ENCODE results near the gene SYNGR1.

Gene SYNGR1

GRCh38 chr22:39317084-39317774, 32.6 kb upstream of the SYNGR1 start:
- Histone ChIP-seq H3K4ac (ENCODE audit: low read length) (no peak overlapping the region), H3K23ac (ENCODE audit: low read depth, low read length, poor library complexity) (no peak overlapping the region), H3K36me3 (replicated peaks in 1 of 2; ENCODE audit: control insufficient read depth in 2 of 2, insufficient read depth in 2 of 2, low read length in 2 of 2) (peaks cover 53 to 66% of the 10 kb centered on the region in 2 donors), H2BK15ac (ENCODE audit: low read length) (no peak overlapping the region), H3K79me1 (ENCODE audit: low read depth, low read length) (peaks cover 12% of the 10 kb centered on the region), H2BK12ac (ENCODE audit: low read length) (no peak overlapping the region), H3K4me3 (ENCODE audit: low read length in 2 of 2) (peak overlapping the region; percentile 16 to 74), H3K4me2 (ENCODE audit: insufficient read depth, low read length, poor library complexity, severe bottlenecking) (no peak overlapping the region), H3K9ac (ENCODE audit: low read depth, low read length, poor library complexity) (no peak overlapping the region), H2AK5ac (ENCODE audit: low read depth, low read length) (no peak overlapping the region), H3K27ac (replicated peaks; ENCODE audit: low read length) (peak overlapping the region; percentile 10), H3K9me3 (replicated peaks in 1 of 2; ENCODE audit: control insufficient read depth in 2 of 2, insufficient read depth in 1 of 2, low read depth in 1 of 2, low read length in 2 of 2) (no peaks in the 10 kb centered on the region), H2BK5ac (ENCODE audit: low read length) (no peak overlapping the region), H3K27me3 (ENCODE audit: control insufficient read depth in 3 of 3, insufficient read depth in 3 of 3, low read depth in 1 of 3, low read length in 3 of 3) (no peaks in the 10 kb centered on the region), H4K91ac (ENCODE audit: low read depth, low read length, poor library complexity) (no peak overlapping the region), H2AFZ (ENCODE audit: low read length) (no peak overlapping the region), H3K18ac (ENCODE audit: low read length) (no peak overlapping the region), H3K14ac (ENCODE audit: low read length) (no peak overlapping the region), H4K8ac (ENCODE audit: low read depth, low read length) (no peak overlapping the region), H3K4me1 (ENCODE audit: control insufficient read depth in 2 of 2, insufficient read depth in 1 of 2, low read depth in 1 of 2, low read length in 2 of 2) (peaks cover 18 to 28% of the 10 kb centered on the region in 2 donors), H2BK120ac (ENCODE audit: low read depth, low read length) (no peak overlapping the region)
- WGBS, 2 donors (ENCODE audit: extremely low coverage in 2 of 2, insufficient read length in 2 of 2, insufficient replicate concordance in 1 of 2), result no CpG with 5 or more reads among the region's 9 CpGs
- DNase-seq (ENCODE audit: low spot score), result no peak

- Histone ChIP-seq H3K14ac (ENCODE audit: low read length) (no peak overlapping the region), H3K4me1 (ENCODE audit: control insufficient read depth in 2 of 2, insufficient read depth in 1 of 2, low read depth in 1 of 2, low read length in 2 of 2) (peaks cover 18 to 28% of the 10 kb centered on the region in 2 donors), H2AK5ac (ENCODE audit: low read depth, low read length) (no peak overlapping the region), H3K18ac (ENCODE audit: low read length) (no peak overlapping the region), H3K4ac (ENCODE audit: low read length) (no peak overlapping the region), H3K27me3 (ENCODE audit: control insufficient read depth in 3 of 3, insufficient read depth in 3 of 3, low read depth in 1 of 3, low read length in 3 of 3) (no peaks in the 10 kb centered on the region), H3K9ac (ENCODE audit: low read depth, low read length, poor library complexity) (peak overlapping the region; percentile 37), H3K4me3 (ENCODE audit: low read length in 2 of 2) (peak overlapping the region; percentile 74 to 88), H3K79me1 (ENCODE audit: low read depth, low read length) (peaks cover 12% of the 10 kb centered on the region), H3K36me3 (replicated peaks in 1 of 2; ENCODE audit: control insufficient read depth in 2 of 2, insufficient read depth in 2 of 2, low read length in 2 of 2) (peaks cover 46 to 59% of the 10 kb centered on the region in 2 donors), H4K91ac (ENCODE audit: low read depth, low read length, poor library complexity) (no peak overlapping the region), H3K4me2 (ENCODE audit: insufficient read depth, low read length, poor library complexity, severe bottlenecking) (peak overlapping the region; percentile 55), H2BK5ac (ENCODE audit: low read length) (no peak overlapping the region), H2BK15ac (ENCODE audit: low read length) (no peak overlapping the region), H3K23ac (ENCODE audit: low read depth, low read length, poor library complexity) (no peak overlapping the region), H3K9me3 (replicated peaks in 1 of 2; ENCODE audit: control insufficient read depth in 2 of 2, insufficient read depth in 1 of 2, low read depth in 1 of 2, low read length in 2 of 2) (no peaks in the 10 kb centered on the region), H4K8ac (ENCODE audit: low read depth, low read length) (no peak overlapping the region), H2AFZ (ENCODE audit: low read length) (no peak overlapping the region), H3K27ac (replicated peaks; ENCODE audit: low read length) (no peak overlapping the region), H2BK12ac (ENCODE audit: low read length) (no peak overlapping the region), H2BK120ac (ENCODE audit: low read depth, low read length) (no peak overlapping the region)
- WGBS, 2 donors (ENCODE audit: extremely low coverage in 2 of 2, insufficient read length in 2 of 2, insufficient replicate concordance in 1 of 2), result no CpG with 5 or more reads among the region's 9 CpGs
- no peak for DNase-seq (ENCODE audit: low spot score)
Measured at GRCh38 chr22:39317775-39318506, 31.9 kb upstream of the SYNGR1 start.

- peak overlapping the region; percentile 93 for H2BK5ac ChIP-seq (ENCODE audit: low read length)
- H2BK12ac ChIP-seq (ENCODE audit: low read length), result no peak overlapping the region
- no peak for DNase-seq (ENCODE audit: low spot score)
- peak overlapping the region; percentile 43 for H3K14ac ChIP-seq (ENCODE audit: low read length)
- H3K4me2 ChIP-seq (ENCODE audit: insufficient read depth, low read length, poor library complexity, severe bottlenecking), result peak overlapping the region; percentile 55
- peaks cover 18 to 28% of the 10 kb centered on the region in 2 donors for H3K4me1 ChIP-seq (ENCODE audit: control insufficient read depth in 2 of 2, insufficient read depth in 1 of 2, low read depth in 1 of 2, low read length in 2 of 2)
- no peak overlapping the region for H3K4ac ChIP-seq (ENCODE audit: low read length)
- H3K27ac ChIP-seq (replicated peaks; ENCODE audit: low read length), result peak overlapping the region; percentile 79
- peak overlapping the region; percentile 71 for H3K9ac ChIP-seq (ENCODE audit: low read depth, low read length, poor library complexity)
- H3K4me3 ChIP-seq (ENCODE audit: low read length in 2 of 2), result peak overlapping the region; percentile 74 to 88
- peak overlapping the region; percentile 79 for H2AK5ac ChIP-seq (ENCODE audit: low read depth, low read length)
- H2BK15ac ChIP-seq (ENCODE audit: low read length), result no peak overlapping the region
- peak overlapping the region; percentile 96 for H3K18ac ChIP-seq (ENCODE audit: low read length)
- H3K27me3 ChIP-seq (ENCODE audit: control insufficient read depth in 3 of 3, insufficient read depth in 3 of 3, low read depth in 1 of 3, low read length in 3 of 3), result no peaks in the 10 kb centered on the region
- H2BK120ac ChIP-seq (ENCODE audit: low read depth, low read length), result peak overlapping the region; percentile 26
- peaks cover 12% of the 10 kb centered on the region for H3K79me1 ChIP-seq (ENCODE audit: low read depth, low read length)
- peak overlapping the region; percentile 94 for H3K23ac ChIP-seq (ENCODE audit: low read depth, low read length, poor library complexity)
- H3K36me3 ChIP-seq (replicated peaks in 1 of 2; ENCODE audit: control insufficient read depth in 2 of 2, insufficient read depth in 2 of 2, low read length in 2 of 2), result peaks cover 39 to 51% of the 10 kb centered on the region in 2 donors
- no peak overlapping the region for H4K91ac ChIP-seq (ENCODE audit: low read depth, low read length, poor library complexity)
- no peak overlapping the region for H2AFZ ChIP-seq (ENCODE audit: low read length)
- WGBS, 2 donors (ENCODE audit: extremely low coverage in 2 of 2, insufficient read length in 2 of 2, insufficient replicate concordance in 1 of 2), result no CpG with 5 or more reads among the region's 26 CpGs
- no peaks in the 10 kb centered on the region for H3K9me3 ChIP-seq (replicated peaks in 1 of 2; ENCODE audit: control insufficient read depth in 2 of 2, insufficient read depth in 1 of 2, low read depth in 1 of 2, low read length in 2 of 2)
- no peak overlapping the region for H4K8ac ChIP-seq (ENCODE audit: low read depth, low read length)
Measured at GRCh38 chr22:39318507-39319283, 31.1 kb upstream of the SYNGR1 start.
